Measurements from ENCODE around the gene EVL. TPM values are rescaled to one million over a fixed set of nuclear protein-coding genes. Genes with fewer than 3 reads are reported as not detected.
A peak's percentile ranks its signal among the peaks of the same experiment; 100 is the strongest.

EVL gene
- total RNA-seq, 1 experiment from 2014 or later = 82.9 TPM

DNA sequence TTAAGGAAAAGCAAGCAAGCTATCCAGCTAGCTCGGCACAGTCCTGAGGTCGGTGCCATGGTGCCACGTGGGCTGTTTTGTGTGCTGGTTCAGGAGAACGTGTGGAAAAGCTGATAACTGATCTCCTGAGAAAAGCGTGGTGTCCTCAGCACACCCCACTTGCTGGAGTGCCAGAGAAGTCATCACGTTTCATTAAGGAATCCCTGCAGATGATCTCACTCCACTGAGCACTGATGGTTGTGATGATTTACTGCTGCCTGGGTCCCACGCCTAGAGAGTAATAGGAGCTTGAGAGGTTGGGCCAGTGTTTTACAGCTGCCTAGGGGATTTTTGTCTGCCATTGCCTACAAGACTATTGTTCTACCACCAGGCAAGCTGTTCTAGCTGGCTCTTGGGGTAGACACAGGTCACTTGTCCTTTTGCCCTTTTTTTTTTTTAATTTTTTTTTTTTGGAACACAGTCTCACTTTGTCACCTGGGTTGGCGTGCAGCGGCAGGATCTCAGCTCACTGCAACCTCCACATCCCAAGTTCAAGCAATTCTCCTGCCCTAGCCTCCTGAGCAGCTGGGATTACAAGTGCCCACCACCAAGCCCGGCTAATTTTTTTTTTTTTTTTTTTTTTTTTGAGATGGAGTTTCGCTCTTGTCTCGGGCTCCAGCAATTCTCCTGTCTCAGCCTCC is 42.3 kb upstream of the EVL start:
- no TSS peak for BruUV-seq (replicated peaks)
- H3K27ac ChIP-seq (ENCODE audit: low read depth, low read length, poor library complexity, severe bottlenecking) = no peak overlapping the region
- H3K4me3 ChIP-seq (ENCODE audit: low read depth, low read length, poor library complexity, severe bottlenecking) = no peak overlapping the region
- peak; percentile 63 for DNase-seq (ENCODE audit: low spot score)
- intact Hi-C loops (cut with micrococcal nuclease; ENCODE audit: unreplicated experiment) = no loop called here
- POLR2A ChIA-PET (ENCODE audit: low non-redundant PET) = no interaction called here
- CTCF ChIA-PET = no interaction called here
- TF ChIP-seq, protein P1, sequence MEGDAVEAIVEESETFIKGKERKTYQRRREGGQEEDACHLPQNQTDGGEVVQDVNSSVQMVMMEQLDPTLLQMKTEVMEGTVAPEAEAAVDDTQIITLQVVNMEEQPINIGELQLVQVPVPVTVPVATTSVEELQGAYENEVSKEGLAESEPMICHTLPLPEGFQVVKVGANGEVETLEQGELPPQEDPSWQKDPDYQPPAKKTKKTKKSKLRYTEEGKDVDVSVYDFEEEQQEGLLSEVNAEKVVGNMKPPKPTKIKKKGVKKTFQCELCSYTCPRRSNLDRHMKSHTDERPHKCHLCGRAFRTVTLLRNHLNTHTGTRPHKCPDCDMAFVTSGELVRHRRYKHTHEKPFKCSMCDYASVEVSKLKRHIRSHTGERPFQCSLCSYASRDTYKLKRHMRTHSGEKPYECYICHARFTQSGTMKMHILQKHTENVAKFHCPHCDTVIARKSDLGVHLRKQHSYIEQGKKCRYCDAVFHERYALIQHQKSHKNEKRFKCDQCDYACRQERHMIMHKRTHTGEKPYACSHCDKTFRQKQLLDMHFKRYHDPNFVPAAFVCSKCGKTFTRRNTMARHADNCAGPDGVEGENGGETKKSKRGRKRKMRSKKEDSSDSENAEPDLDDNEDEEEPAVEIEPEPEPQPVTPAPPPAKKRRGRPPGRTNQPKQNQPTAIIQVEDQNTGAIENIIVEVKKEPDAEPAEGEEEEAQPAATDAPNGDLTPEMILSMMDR (conservative IDR thresholded peaks at IDR 0.05; ENCODE audit: low read depth, low read length) = no peak
- TF ChIP-seq EZH2 (IDR thresholded peaks at IDR 0.05; ENCODE audit: borderline replicate concordance, low read depth, low read length, poor library complexity, severe bottlenecking) = no peak
- no peaks in the 10 kb centered on the region for H3K9me3 ChIP-seq (ENCODE audit: low read depth, low read length, poor library complexity, severe bottlenecking)
- H3K4me1 ChIP-seq (ENCODE audit: insufficient read depth, low read length, poor library complexity, severe bottlenecking) = peaks cover 10% of the 10 kb centered on the region
- no peaks in the 10 kb centered on the region for H3K27me3 ChIP-seq (replicated peaks; ENCODE audit: insufficient read depth, low read depth, low read length, poor library complexity)
- H3K36me3 ChIP-seq (ENCODE audit: insufficient read depth, low read length, poor library complexity, severe bottlenecking) = no peaks in the 10 kb centered on the region

DNA sequence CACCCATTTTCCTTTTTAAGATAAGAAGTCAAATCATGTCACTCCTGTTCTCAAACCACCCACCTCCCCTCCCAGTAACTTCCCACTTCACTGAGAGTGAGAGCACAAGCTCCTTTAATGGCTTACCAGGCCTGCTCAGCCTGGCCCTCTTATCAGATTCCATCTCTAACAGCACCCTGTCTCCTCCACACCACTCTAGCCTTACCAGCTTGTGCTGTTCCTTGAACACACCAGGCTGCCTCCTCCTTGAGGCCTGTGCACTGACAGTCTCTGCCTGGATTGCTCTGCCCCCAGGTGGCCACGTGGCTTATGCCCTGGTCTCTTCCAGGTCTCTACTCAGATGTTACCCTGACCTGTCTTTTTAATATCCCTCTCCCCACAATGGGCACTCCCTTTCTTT is 40.1 kb upstream of the EVL start:
- CTCF ChIA-PET = no interaction called here
- DNase-seq (ENCODE audit: low spot score) = peak; percentile 23
- POLR2A ChIA-PET (ENCODE audit: low non-redundant PET) = no interaction called here

DNA sequence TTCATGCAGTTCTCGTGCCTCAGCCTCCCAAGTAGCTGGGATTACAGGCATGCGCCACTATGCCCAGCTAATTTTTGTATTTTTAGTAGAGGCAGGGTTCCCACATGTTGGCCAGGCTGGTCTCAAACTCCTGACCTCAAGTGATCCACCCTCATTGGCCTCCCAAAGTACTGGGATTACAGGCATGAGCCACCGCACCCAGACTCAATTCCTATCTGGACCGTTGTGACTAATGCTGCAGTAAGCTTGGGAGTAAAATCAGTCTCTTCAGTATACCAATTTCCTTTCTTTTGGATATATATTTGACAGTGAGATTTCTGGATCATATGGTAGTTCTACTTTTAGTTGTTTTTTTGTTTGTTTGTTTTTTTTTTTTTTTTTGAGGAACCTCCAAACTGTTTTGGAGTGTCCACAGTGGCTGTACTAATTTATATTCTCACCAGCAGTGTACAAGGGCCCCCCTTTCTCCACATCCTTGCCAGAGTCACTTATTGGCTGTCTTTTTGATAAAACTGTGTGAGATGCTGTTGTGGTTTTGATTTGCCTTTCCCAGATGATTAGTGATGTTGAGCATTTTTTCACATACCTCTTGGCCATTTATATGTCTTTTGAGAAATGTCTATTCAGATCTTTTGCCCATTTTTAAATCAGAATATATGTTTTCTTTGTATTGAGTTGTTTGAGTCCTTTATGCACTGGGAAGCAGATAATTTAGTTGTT is 37.3 kb upstream of the EVL start:
- no peak overlapping the region for H3K4me3 ChIP-seq (ENCODE audit: low read depth, low read length, poor library complexity, severe bottlenecking)
- H3K27ac ChIP-seq (ENCODE audit: low read depth, low read length, poor library complexity, severe bottlenecking) = no peak overlapping the region
- POLR2A ChIA-PET (ENCODE audit: low non-redundant PET) = no interaction called here
- CTCF ChIA-PET = no interaction called here
- H3K36me3 ChIP-seq (ENCODE audit: insufficient read depth, low read length, poor library complexity, severe bottlenecking) = no peaks in the 10 kb centered on the region
- H3K4me1 ChIP-seq (ENCODE audit: insufficient read depth, low read length, poor library complexity, severe bottlenecking) = peaks cover 31% of the 10 kb centered on the region
- DNase-seq (ENCODE audit: low spot score) = no peak
- no peaks in the 10 kb centered on the region for H3K9me3 ChIP-seq (ENCODE audit: low read depth, low read length, poor library complexity, severe bottlenecking)
- no peaks in the 10 kb centered on the region for H3K27me3 ChIP-seq (replicated peaks; ENCODE audit: insufficient read depth, low read depth, low read length, poor library complexity)
- intact Hi-C loops (cut with micrococcal nuclease; ENCODE audit: unreplicated experiment) = no loop called here
- BruUV-seq (replicated peaks) = no TSS peak
- TF ChIP-seq EZH2 (IDR thresholded peaks at IDR 0.05; ENCODE audit: borderline replicate concordance, low read depth, low read length, poor library complexity, severe bottlenecking) = no peak
- TF ChIP-seq, protein P1 (conservative IDR thresholded peaks at IDR 0.05; ENCODE audit: low read depth, low read length) = no peak

More for the DNA sequence above, 40.1 kb upstream of the EVL start:
- no peak for TF ChIP-seq EZH2 (IDR thresholded peaks at IDR 0.05; ENCODE audit: borderline replicate concordance, low read depth, low read length, poor library complexity, severe bottlenecking)
- TF ChIP-seq, protein P1 (conservative IDR thresholded peaks at IDR 0.05; ENCODE audit: low read depth, low read length) = peak; percentile 50
- Histone ChIP-seq H3K36me3 (ENCODE audit: insufficient read depth, low read length, poor library complexity, severe bottlenecking) (no peaks in the 10 kb centered on the region), H3K27me3 (replicated peaks; ENCODE audit: insufficient read depth, low read depth, low read length, poor library complexity) (no peaks in the 10 kb centered on the region), H3K4me3 (ENCODE audit: low read depth, low read length, poor library complexity, severe bottlenecking) (no peak overlapping the region), H3K27ac (ENCODE audit: low read depth, low read length, poor library complexity, severe bottlenecking) (no peak overlapping the region), H3K9me3 (ENCODE audit: low read depth, low read length, poor library complexity, severe bottlenecking) (no peaks in the 10 kb centered on the region), H3K4me1 (ENCODE audit: insufficient read depth, low read length, poor library complexity, severe bottlenecking) (peaks cover 8% of the 10 kb centered on the region)
- BruUV-seq (replicated peaks) = no TSS peak
- intact Hi-C loops (cut with micrococcal nuclease; ENCODE audit: unreplicated experiment) = no loop called here
